GM15510 (cell line): Measurements from ENCODE around the gene PRDM16.

Experiments used
- POLR2A ChIP-seq: IDR thresholded peaks from 3 replicates; pipeline ENCODE4 v1.6.1; 2011; ENCODE audit warnings: borderline replicate concordance; ENCODE audit not compliant: insufficient read length; ENCODE audit errors: extremely low read depth

The PRDM16 gene

GRCh38 chr1:3323796-3324703, 255.0 kb downstream of the PRDM16 start:
- no peak for TF ChIP-seq POLR2A

- no peak for TF ChIP-seq POLR2A
These were observed 255.9 kb downstream of the PRDM16 start for GRCh38 chr1:3324704-3325535.

GRCh38 chr1:3326516-3327388, 257.7 kb downstream of the PRDM16 start:
- TF ChIP-seq POLR2A, result no peak

GRCh38 chr1:3327389-3327702, 258.3 kb downstream of the PRDM16 start:
- no peak for TF ChIP-seq POLR2A

DNA sequence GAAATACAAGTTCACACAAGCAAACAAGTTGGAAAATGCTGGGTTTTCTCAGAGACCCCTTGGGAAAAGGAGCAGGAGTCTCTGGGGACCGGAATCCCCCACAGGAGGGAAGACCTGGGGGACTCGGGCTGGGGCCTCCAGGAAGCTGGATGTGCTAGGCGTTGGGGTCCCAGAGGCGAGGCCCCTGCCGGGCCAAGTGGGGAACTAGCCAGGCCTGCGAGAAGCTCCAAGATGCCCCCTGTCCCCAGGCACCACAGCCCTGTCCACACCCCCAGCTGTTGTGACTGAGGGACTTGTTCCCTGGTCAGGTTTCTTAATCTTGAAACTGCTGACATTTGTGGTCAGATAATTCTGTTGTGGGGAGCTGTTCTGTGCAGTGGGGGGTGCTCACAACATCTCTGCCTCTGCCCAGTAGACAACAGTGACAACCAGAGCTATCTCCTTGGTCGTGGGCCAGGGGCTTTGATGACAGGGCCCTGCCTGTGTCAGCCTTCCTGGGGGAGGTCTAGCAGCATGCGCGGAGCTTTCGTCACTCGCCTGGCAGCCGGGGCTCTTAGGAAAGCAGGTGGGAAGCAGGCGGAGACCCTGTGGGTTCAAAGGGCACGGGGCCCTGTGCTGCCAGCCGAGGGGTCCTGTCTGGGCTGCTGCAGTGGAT, 259.1 kb downstream of the PRDM16 start:
- TF ChIP-seq POLR2A, result no peak

DNA sequence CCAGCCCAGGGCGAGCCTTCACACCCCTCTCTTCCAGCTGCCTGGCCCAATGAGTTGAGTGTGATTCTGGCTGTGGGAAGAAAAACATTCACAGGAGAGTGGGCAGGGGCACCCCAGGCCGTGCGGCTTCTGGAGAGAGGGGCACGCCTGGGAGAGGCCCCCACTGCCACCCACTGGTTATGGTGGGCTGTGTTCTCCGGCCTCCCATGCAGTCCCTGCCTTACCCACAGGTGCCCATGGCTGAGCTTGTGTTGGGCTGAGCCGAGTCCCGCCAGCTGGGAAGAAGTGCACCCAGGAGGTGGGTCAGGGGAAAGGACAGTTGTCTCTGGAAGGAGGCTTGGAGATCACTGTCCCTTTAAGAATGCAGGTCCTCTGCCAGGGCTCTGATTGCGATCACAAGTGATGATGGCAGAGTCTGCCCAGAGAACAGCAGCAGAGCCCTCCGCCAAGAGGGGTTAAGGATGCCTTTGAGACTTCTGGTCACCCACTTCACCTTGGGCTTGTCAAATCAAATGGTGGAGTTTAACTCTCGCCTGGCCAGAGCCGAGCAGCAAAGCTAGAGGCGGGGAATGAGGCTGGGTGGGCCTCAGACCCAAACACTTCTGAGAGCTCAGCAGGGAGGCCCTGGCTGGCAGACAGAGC, 260.8 kb downstream of the PRDM16 start:
- no peak for TF ChIP-seq POLR2A

DNA sequence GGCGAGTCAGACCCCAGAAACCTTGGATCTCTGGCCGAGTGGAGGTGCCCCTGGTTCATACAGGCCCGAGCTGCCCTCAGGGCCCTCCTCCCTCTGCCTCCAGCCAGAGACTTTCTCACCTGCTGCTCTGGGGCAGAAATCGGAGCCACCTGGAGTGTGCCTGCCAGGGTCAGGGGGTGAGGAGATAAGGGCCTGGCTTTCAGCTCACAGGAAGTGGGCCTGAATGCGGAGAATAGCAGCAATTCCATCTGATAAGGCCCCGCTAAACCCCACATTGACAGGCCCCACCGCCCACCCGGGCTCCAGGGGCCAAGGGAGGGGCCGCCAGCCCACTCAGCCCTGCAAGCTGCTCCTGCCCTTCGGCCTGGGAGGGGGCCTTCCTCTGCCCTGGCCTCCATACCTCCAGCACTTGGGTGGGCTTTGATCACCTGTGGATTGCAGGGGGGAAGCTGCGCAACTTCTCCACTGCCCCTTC, 261.8 kb downstream of the PRDM16 start:
- no peak for TF ChIP-seq POLR2A

- TF ChIP-seq POLR2A, result no peak
These were observed 262.6 kb downstream of the PRDM16 start for GRCh38 chr1:3331564-3331963.

DNA sequence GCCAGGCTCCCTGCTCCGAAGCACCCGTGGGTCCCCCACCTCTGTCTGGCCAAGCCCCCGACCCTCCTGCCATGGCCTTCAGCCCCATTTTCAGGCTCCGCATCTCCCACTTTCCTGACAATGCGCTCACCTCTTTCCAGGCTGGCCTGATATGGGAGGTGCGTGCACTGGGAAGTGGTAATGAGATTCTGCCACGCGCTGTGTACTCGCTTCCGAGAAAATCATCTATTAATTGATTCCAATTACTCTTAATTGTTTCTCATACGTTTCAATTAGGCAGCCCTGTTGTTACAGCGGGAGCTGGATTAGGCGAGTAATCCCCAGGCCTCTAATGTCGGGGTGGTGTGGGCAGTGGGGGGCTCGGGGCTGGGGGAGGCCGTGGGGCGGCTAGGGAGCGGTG, 263.0 kb downstream of the PRDM16 start:
- TF ChIP-seq POLR2A, result no peak

DNA sequence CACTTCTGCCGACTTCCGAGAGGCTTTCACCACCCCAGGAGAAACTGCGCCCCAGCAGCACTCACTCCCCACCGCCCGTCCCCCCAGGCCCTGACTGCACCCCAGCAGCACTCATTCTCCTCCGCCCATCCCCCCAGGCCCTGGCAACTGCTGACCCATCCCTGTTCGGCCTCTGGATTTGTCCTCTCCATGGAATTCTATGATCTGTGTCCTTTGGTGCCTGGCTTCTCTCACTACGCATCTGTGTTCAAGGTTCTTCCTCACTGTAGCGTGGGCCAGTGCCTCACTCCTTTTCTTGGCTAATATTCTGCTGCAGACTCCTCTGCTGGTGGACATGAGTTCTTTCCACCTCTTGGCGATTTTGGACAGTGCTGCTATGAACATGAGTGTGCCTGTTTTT, 263.7 kb downstream of the PRDM16 start:
- TF ChIP-seq POLR2A, result no peak

- TF ChIP-seq POLR2A, result no peak
These were observed 264.9 kb downstream of the PRDM16 start for GRCh38 chr1:3333903-3334302.

DNA sequence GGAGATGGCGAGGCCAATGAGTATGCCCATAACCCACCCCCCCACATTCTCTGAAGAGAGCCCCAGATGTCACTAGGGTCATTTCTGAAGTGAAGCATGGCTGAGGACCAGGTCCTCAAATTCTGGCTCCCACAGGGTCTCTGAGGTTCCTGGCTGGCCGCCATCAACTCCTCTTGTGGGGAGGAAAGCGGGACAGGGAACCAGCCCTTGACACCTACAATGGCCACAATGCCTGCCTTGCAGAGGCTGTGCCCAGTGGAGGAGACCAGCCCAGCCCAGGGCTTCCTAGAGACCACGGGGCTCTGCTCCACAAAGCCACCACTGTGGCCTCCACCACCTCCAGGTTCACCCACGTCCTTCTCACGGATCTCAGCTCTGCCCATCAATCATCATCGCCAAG, 265.4 kb downstream of the PRDM16 start:
- TF ChIP-seq POLR2A, result no peak

DNA sequence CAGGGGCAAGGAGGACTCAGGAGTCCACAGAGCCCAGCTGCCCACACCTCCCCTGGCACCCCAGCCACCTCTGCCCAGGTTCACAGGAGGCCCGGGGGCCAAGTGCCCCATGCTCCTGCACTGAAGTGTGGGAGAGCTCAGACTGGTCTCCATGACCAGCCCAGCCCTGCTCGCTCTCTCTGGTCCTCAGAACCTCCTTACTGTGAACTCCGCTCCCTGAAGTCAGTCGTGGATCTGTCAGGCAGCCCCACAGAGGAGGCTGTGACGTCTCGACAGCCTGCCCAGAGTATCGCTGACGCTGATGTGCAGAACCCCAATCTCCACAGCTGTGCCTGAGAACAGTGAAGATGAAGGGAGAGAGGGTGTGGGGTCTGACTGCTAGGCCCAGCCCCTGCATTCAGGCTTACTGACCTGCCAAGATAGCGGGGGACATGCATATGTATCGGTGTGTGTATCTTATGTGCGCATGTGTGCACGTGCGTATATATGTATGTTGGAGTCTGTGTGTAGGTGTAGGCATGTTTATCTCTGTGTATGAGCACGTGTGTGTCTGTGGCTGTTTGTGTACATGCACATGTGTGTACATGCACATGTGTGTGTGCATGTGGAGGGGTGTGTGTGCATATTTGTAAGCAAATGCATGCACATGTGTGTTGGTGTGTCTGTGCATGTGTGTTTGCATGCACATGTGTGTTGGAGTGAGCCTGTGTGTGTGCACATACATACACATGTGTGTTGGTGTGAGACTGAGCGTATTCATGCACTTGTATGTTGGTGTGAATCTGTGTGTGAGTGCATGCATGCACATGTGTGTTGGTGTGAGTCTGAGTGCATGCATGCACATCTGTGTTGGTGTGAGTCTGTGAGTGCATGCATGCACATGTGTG, 267.0 kb downstream of the PRDM16 start:
- no peak for TF ChIP-seq POLR2A
